ENCODE measurements around the gene LENG9. TPM values are rescaled to one million over a fixed set of nuclear protein-coding genes. Genes with fewer than 3 reads are reported as not detected.

The LENG9 gene
- total and polyA plus RNA-seq, 3 donors from 2014 or later, result 1.9 to 5.8 (median 5.6) TPM

- DNase-seq, result no peak
- H3K27me3 ChIP-seq, result no peaks in the 10 kb centered on the region
- no peak overlapping the region for H3K4me3 ChIP-seq
- no peaks in the 10 kb centered on the region for H3K4me1 ChIP-seq
- H3K36me3 ChIP-seq (ENCODE audit: low read depth, missing control alignments), result no peaks in the 10 kb centered on the region
- H3K27ac ChIP-seq, result no peak overlapping the region
- no peak for TF ChIP-seq CTCF (IDR thresholded peaks at IDR 0.05)
- no peak for TF ChIP-seq POLR2A (IDR thresholded peaks at IDR 0.05)
- H3K9me3 ChIP-seq, result no peaks in the 10 kb centered on the region
- intact Hi-C loops (cut with DNase I; ENCODE audit: low total_unique reads), result no loop called here
- 88 to 91% methylated on average over 14 to 18 of the region's 18 CpGs for WGBS, 2 donors
Observed at GRCh38 chr19:54492568-54492967, 29.0 kb upstream of the LENG9 start.

GRCh38 chr19:54489766-54490165, 26.2 kb upstream of the LENG9 start:
- whole genome bisulfite sequencing, 2 donors, result 66 to 71% methylated on average over 9 of the region's 9 CpGs
- Histone ChIP-seq H3K27me3 (no peaks in the 10 kb centered on the region), H3K36me3 (ENCODE audit: low read depth, missing control alignments) (no peaks in the 10 kb centered on the region), H3K27ac (no peak overlapping the region), H3K9me3 (no peaks in the 10 kb centered on the region), H3K4me3 (no peak overlapping the region), H3K4me1 (no peaks in the 10 kb centered on the region)
- intact Hi-C loops (cut with DNase I; ENCODE audit: low total_unique reads), result no loop called here
- no peak for DNase-seq
- TF ChIP-seq POLR2A (IDR thresholded peaks at IDR 0.05), result no peak
- no peak for TF ChIP-seq CTCF (IDR thresholded peaks at IDR 0.05)

GRCh38 chr19:54489341-54489740, 25.8 kb upstream of the LENG9 start:
- no peaks in the 10 kb centered on the region for H3K4me1 ChIP-seq
- no peaks in the 10 kb centered on the region for H3K36me3 ChIP-seq (ENCODE audit: low read depth, missing control alignments)
- H3K27ac ChIP-seq, result no peak overlapping the region
- intact Hi-C loops (cut with DNase I; ENCODE audit: low total_unique reads), result no loop called here
- no peaks in the 10 kb centered on the region for H3K9me3 ChIP-seq
- no peak for DNase-seq
- TF ChIP-seq POLR2A (IDR thresholded peaks at IDR 0.05), result no peak
- no peak for TF ChIP-seq CTCF (IDR thresholded peaks at IDR 0.05)
- WGBS, 2 donors, result 74% methylated on average over 7 of the region's 7 CpGs
- no peaks in the 10 kb centered on the region for H3K27me3 ChIP-seq
- H3K4me3 ChIP-seq, result no peak overlapping the region

GRCh38 chr19:54485851-54486250, 22.3 kb upstream of the LENG9 start:
- Histone ChIP-seq H3K4me1 (no peaks in the 10 kb centered on the region), H3K27ac (no peak overlapping the region), H3K4me3 (no peak overlapping the region), H3K36me3 (ENCODE audit: low read depth, missing control alignments) (no peaks in the 10 kb centered on the region), H3K9me3 (no peaks in the 10 kb centered on the region), H3K27me3 (no peaks in the 10 kb centered on the region)
- DNase-seq, result no peak
- TF ChIP-seq CTCF (IDR thresholded peaks at IDR 0.05) (no peak), POLR2A (IDR thresholded peaks at IDR 0.05) (no peak)
- intact Hi-C loops (cut with DNase I; ENCODE audit: low total_unique reads), result no loop called here
- WGBS, 2 donors, result 68 to 75% methylated on average over 5 of the region's 5 CpGs

GRCh38 chr19:54484451-54484850, 20.9 kb upstream of the LENG9 start:
- no peak overlapping the region for H3K27ac ChIP-seq
- no peak overlapping the region for H3K4me3 ChIP-seq
- no peaks in the 10 kb centered on the region for H3K27me3 ChIP-seq
- no peak for TF ChIP-seq CTCF (IDR thresholded peaks at IDR 0.05)
- no peak for TF ChIP-seq POLR2A (IDR thresholded peaks at IDR 0.05)
- H3K9me3 ChIP-seq, result no peaks in the 10 kb centered on the region
- intact Hi-C loops (cut with DNase I; ENCODE audit: low total_unique reads), result no loop called here
- no peak for DNase-seq
- H3K4me1 ChIP-seq, result no peaks in the 10 kb centered on the region
- H3K36me3 ChIP-seq (ENCODE audit: low read depth, missing control alignments), result no peaks in the 10 kb centered on the region
- WGBS, 2 donors, result 82 to 84% methylated on average over 10 of the region's 10 CpGs

All from testis (tissue), 3 donors.